Amniotic epithelial cell (primary cell): Measurements from ENCODE around the gene PIGC.

Experiments used
- DNase-seq: peaks from one replicate; pipeline ENCODE4 v3.0.0-alpha.2; 2010; ENCODE audit warnings: low read depth

Gene PIGC

GRCh38 chr1:172398970-172399755 lies 44.7 kb downstream of the PIGC start:
- peak; percentile 92 for DNase-seq

GRCh38 chr1:172398193-172398592 lies 45.7 kb downstream of the PIGC start:
- peak; percentile 33 for DNase-seq

- DNase-seq = no peak
Measured at GRCh38 chr1:172397633-172398032, 46.2 kb downstream of the PIGC start.

- DNase-seq = peak; percentile 82
Measured at GRCh38 chr1:172397221-172397620, 46.6 kb downstream of the PIGC start.

GRCh38 chr1:172395576-172395975 lies 48.3 kb downstream of the PIGC start:
- no peak for DNase-seq

- peak; percentile 57 for DNase-seq
Measured at GRCh38 chr1:172394811-172395210, 49.1 kb downstream of the PIGC start.

- peak; percentile 73 for DNase-seq
Measured at GRCh38 chr1:172394141-172394751, 49.6 kb downstream of the PIGC start.

- no peak for DNase-seq
Measured at GRCh38 chr1:172393354-172393753, 50.5 kb downstream of the PIGC start.

GRCh38 chr1:172391976-172392375 lies 51.9 kb downstream of the PIGC start:
- no peak for DNase-seq
